HG03354 (cell line): ENCODE results near the gene RPTN.

Source experiments
- ATAC-seq: cut with Tn5 transposase; IDR thresholded peaks from one replicate; pipeline ENCODE4 v1.9.1; 2021; ENCODE audit warnings: mild to moderate bottlenecking; ENCODE audit not compliant: unreplicated experiment, poor library complexity, severe bottlenecking

The RPTN gene

DNA sequence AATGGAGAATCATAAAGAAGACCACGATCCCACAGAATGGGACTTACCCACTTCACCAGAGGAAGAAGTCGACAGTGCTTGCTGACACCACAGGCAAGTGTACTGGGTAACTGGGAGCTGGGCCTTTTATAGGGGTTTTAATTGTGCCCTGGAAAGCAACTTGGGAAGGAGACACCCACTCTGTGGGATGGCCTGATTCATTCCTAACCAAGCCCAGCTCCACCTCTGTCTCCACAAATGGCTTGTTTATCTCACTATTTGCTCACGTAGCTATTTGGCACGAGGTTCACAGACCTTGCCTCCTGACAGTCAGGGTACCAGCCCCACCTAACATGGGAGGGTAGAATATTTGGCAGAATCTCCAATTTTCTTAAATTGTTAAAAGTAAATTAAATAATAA, 43.7 kb downstream of the RPTN start, which contains the start of gene TCHH:
Gene TCHH, minus strand, starts transcription at position 101 of the 400 bp plus-strand sequence. CDS start 1,364 bp downstream, outside the sequence.
- no peak for ATAC-seq

DNA sequence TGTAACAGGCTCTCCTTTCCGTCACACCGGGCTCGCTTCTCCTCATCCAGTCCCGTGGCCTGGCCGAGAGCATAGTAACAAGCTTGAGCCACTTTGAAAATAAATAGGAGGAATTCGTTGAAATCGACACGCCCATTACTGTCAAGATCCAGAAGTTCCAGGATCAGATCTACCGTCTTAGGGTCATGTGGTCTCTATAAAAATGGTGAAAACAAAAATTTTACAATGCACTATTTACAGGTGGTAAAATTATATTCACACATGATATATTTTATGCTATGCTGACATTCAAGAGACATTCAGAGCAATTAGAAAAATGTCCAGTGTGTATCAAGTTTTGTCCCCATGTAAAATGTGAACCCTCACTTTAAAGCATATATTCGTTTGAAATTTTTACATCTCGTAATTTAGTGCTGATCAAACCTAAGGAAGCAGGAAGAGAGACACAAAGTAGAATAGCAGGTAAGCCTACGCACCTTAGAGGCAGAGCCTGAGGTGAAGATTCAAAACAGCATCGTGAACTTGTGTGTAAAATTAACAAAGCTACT, 46.1 kb downstream of the RPTN start:
- no peak for ATAC-seq

DNA sequence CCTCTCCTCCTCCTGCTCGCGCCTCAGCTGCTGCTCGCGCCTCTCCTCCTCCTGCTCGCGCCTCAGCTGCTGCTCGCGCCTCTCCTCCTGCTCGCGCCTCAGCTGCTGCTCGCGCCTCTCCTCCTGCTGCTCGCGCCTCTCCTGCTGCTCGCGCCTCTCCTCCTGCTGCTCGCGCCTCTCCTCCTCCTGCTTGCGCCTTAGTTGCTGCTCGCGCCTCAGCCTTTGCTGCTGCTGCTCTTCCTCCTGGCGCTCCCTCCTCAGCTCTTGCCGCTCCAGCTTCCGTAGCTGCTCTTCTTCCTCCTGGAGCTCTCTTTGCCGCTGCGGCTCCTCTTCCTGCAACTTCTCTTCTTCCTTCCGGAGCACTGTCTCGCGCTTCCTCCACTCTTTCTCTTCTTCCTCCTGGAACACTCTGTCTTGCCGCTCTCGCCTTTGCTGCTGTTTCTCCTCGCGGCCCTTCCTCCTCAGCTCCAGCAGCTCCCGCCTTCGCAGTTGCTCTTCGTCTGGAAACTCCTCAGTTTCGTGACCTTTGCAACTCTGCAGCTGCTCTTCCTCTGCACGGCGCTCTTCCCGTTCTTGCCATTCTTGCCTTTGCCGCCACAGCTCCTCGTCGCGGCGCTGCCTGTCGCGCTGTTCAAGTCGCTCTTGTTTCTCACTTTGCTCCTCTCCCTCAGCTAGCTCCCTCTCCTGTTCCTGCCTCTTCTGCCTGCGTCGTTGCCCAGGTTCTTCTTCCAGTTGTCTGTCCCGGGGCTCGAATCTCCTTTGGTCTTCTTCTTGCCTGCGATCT, 46.7 kb downstream of the RPTN start:
- no peak for ATAC-seq

DNA sequence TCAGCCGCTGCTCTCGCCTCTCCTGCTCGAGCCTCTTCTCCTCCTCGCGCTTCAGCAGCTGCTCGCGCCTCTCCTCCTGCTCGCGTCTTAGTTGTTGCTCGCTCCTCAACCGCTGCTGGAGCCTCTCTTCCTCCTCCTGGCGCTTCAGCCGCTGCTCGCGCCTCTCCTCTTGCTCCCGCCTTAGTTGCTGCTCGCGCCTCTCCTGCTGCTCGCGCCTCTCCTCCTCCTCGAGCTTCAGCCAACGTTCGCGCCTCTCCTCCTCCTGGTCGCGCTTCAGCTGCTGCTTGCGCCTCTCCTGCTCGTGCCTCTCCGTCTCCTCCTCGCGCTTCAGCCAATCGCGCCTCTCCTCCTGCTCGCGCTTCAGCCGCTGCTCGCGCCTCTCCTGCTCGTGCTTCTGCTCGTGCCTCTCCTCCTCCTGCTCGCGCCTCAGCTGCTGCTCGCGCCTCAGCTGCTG, 47.5 kb downstream of the RPTN start:
- ATAC-seq: no peak

DNA sequence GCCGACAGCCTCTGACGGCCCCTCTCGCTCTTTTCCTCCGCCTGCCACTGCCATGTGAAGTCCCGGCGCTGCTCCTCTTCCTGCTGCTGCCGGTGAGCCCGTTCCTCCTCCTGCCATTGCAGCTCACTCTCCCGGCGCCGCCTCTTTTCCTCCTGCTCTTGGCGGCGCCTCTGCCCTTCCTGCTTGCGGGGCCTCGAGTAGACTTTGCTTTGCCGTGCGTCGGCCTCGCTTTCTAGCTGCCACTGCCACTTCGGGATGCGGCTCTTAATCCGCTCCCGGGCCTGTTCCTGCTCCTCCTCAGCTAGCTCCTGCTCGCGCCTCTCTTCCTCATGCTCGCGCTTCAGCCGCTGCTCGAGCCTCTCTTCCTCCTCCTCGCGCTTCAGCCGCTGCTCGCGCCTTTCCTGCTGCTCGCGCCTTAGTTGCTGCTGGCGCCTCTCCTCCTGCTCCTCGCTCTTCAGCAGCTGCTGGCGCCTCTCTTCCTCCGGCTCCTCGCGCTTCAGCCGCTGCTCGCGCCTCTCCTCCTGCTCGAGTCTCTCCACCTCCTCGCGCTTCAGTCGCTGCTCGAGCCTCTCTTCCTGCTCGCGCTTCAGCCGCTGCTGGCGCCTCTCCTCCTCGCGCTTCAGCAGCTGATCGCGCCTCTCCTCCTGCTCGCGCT, 48.0 kb downstream of the RPTN start:
- ATAC-seq: no peak

DNA sequence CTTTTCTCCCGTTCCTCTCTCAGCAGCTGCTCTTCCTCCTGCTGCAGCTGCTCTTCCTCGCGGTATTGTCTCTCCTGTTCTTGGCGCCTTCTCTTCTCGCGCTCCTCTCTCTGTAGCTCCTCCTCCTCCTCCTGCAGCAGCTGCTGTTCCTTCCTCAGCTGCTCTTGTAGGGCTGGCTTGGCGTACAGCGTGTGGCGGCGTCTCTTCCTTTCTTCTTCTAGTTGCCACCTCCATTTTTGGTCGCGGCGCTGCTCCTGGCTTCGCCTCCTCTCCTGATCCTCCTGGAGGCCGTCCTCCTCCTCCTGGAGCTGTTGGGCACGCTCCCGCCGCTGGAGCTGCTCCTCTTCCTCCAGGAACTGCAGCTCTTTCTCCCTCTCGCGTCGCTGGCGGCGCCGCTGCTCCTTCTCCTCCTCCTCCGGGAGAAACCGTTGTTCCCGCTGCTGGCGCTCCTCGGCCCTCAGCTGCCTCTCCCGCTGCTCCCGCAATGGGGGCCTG, 48.6 kb downstream of the RPTN start:
- ATAC-seq: no peak

DNA sequence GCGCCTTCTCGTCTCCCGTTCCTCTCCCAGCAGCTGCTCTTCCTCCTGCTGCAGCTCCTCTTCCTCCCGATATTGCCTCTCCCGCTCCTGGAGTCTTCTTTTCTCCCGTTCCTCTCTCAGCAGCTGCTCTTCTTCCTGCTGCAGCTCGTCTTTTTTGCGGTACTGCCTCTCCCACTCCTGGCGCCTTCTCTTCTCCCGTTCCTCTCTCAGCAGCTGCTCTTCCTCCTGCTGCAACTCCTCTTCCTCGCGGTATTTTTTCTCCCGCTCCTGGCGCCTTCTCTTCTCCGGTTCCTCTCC, 49.1 kb downstream of the RPTN start:
- ATAC-seq: no peak

DNA sequence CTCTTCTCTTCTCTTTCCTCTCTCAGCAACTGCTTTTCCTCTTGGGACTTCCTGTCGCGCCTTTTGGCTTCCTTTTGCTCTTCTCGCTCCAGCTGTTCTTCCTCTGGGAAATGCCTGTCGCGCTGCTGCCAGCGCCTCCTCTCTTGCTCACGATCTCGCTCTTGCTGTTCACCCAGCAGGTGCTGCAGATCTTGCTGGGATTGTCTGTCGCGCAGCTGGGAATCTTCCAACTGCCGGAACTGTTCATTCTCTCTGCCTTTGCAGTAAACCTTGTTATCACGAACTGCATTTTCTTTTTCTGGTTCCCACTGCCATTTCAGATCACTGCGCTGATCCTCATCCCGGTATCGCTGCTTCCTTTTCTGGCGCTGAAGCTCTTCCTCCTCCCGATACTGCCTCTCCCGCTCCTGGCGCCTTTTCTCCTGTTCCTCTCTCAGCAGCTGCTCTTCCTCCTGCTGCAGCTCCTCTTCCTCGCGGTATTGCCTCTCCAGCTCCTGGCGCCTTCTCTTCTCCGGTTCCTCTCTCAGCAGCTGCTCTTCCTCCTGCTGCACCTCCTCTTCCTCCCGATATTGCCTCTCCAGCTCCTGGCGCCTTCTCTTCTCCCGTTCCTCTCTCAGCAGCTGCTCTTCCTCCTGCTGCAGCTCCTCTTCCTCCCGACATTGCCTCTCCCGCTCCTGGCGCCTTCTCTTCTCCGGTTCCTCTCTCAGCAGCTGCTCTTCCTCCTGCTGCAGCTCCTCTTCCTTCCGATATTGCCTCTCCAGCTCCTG, 49.6 kb downstream of the RPTN start:
- no peak for ATAC-seq

DNA sequence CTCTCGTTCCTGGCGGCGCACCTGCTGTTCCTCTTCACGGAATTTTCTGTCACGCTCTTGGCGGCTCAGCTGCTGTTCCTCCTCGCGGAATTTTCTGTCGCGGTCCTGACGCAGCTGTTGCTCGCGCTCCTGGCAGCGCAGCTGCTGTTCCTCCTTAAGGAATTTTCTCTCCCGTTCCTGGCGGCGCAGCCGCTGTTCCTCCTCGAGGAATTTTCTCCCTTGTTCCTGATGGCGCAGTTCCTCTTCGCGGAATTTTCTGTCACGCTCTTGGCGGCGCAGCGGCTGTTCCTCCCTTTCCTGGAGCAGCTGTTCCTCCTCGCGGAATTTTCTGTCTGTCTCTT, 50.2 kb downstream of the RPTN start:
- no peak for ATAC-seq

DNA sequence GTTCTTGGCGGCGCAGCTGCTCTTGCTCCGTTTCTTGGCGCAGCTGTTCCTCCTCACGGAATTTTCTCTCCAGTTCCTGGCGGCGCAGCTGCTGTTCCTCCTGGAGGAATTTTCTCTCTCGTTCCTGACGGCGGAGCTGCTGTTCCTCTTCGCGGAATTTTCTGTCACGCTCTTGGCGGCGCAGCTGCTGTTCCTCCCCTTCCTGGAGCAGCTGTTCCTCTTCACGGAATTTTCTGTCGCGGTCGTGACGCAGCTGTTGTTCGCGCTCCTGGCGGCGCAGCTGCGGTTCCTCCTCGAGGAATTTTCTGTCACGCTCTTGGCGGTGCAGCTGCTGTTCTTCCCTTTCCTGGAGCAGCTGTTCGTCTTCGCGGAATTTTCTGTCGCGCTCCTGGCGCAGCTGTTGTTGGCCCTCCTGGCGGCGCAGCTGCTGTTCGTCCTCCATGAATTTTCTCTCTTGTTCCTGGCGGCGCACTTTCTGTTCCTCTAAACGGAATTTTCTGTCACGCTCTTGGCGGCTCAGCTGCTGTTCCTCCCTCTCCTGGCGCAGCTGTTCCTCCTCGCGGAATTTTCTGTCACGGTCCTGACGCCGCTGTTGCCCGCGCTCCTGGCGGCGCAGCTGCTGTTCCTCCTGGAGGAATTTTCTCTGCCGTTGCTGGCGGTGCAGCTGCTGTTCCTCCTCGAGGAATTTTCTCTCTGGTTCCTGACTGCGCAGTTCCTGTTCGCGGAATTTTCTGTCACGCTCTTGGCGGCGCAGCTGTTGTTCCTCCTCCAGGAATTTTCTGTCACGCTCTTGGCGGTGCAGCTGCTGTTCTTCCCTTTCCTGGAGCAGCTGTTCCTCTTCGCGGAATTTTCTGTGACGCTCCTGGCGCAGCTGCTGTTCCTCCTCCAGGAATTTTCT, 50.8 kb downstream of the RPTN start:
- no peak for ATAC-seq

DNA sequence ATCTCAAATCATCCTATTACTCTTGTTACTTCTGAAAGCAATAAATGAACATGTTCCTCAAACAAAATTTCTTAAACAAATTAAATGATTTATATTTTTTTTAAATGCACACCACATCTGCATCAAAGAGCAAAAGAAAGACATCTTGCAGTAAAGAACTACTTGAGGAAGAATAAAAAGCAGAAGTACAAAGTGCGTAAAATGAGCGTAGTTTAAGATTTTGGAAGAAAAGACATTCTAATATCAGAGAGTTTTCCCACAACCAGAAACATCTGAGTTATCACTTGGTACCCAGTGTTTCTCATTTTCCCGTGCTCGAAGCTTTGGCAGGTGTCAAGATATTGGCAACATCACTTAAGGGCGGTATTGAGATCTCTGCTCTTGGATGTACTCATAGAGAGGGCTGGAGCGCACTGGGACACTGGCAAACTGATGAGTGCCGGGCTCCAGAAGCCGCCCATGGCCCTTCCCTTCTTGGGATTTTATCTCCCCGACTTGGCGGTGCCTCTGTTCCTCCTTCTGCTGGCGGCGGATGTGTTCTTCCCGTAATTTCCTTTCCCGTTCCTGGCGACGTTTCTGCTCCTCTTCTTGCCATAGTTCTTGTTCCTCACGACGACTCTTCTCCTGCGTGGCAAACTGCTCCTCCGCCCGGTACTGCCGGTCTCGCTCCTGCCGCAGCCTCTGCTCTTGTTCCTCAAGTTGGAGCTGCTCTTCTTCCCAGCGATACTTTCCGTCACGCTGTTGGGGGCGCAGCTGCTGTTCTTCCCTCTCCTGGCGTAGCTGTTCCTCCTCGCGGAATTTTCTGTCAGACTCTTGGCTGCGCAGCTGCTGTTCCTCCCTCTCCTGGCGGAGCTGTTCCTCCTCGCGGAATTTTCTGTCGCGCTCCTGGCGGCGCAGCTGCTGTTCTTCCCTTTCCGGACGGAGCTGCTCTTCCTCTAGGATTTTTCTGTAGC, 51.7 kb downstream of the RPTN start:
- ATAC-seq: no peak

DNA sequence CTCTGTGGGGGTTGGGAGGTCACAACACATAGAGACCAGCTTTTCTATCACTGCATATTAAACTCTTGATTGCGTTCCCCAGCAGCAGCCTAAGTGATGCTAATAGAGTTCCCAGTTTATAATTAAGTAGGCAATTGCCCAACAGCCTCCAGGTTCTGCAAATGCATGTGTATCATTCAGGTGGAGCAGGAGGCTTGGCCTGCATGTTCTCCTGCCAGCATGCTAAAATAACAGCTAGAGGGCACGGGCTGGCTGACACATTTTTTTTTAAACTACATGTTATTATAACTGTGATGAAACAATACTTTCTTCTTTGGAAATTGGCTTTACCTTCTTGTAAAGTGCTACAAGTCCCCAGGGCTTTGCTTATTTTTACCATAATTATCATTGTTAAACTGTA, 54.2 kb downstream of the RPTN start:
- ATAC-seq: no peak
